ENCODE measurements around the gene TTC14.
"Not testable (repeated sequence)": the region's sequence is repeated elsewhere in the genome, so short reads cannot be mapped to it uniquely, and the experiment has no call there.

TTC14 gene, protein sequence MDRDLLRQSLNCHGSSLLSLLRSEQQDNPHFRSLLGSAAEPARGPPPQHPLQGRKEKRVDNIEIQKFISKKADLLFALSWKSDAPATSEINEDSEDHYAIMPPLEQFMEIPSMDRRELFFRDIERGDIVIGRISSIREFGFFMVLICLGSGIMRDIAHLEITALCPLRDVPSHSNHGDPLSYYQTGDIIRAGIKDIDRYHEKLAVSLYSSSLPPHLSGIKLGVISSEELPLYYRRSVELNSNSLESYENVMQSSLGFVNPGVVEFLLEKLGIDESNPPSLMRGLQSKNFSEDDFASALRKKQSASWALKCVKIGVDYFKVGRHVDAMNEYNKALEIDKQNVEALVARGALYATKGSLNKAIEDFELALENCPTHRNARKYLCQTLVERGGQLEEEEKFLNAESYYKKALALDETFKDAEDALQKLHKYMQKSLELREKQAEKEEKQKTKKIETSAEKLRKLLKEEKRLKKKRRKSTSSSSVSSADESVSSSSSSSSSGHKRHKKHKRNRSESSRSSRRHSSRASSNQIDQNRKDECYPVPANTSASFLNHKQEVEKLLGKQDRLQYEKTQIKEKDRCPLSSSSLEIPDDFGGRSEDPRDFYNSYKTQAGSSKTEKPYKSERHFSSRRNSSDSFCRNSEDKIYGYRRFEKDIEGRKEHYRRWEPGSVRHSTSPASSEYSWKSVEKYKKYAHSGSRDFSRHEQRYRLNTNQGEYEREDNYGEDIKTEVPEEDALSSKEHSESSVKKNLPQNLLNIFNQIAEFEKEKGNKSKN

DNA sequence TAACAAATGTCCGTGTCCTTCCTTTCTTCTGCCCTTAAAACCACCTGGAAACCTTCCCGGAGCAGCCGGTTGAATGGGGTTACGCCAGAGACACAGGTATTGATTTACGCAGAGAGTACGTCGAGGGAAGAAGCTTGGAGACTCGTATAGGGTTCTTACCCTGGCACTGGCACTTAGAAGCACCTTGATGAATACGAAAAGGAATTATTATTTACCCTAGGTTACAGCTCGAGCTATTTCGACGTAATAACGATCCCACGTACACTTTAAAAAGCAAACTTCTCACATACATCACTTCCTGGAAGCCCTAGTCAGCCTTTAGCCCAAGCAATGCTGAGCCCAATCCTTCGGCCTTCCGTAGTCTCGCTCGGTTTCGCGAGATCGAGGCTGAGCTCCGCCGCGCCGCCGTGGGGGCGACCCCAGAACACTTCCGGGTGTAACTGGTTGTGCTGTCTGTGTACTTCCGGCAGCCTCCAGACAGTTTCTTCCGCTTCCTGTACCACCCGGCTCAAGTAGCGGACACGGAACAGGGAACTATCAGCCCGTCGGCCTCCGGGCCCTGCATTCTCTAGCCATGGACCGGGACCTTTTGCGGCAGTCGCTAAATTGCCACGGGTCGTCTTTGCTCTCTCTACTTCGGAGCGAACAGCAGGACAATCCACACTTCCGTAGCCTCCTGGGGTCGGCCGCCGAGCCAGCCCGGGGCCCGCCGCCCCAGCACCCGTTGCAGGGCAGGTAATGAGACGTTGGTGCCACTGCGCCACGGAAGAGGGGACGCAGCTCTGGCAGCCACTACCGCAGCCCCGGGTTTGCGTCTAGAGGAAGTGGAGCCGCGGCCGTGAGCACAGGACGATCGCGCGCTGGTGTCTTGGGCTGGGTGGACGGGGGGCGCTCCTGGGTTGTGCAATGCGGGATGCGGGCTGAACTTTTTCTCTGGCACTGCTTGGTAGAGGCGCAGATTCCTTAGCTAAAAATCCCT, at the start of gene TTC14:
TTC14 (plus strand) TSS at position 476 of the 979 bp plus-strand sequence; CDS start at position 575, 99 bp downstream.
- in situ Hi-C loops (cut with HindIII; ENCODE audit: low sequenced_read_pairs), result no loop called here

- in situ Hi-C loops (cut with HindIII; ENCODE audit: low sequenced_read_pairs), result no loop called here
These were observed 38.6 kb upstream of the TTC14 start for GRCh38 chr3:180563406-180563805.

- in situ Hi-C loops (cut with HindIII; ENCODE audit: low sequenced_read_pairs), result no loop called here
These were observed 37.3 kb upstream of the TTC14 start for GRCh38 chr3:180564676-180565075.

GRCh38 chr3:180570238-180570637, 31.7 kb upstream of the TTC14 start:
- in situ Hi-C loops (cut with HindIII; ENCODE audit: low sequenced_read_pairs), result no loop called here

GRCh38 chr3:180571831-180572598, 29.9 kb upstream of the TTC14 start:
- in situ Hi-C loops (cut with HindIII; ENCODE audit: low sequenced_read_pairs), result no loop called here

DNA sequence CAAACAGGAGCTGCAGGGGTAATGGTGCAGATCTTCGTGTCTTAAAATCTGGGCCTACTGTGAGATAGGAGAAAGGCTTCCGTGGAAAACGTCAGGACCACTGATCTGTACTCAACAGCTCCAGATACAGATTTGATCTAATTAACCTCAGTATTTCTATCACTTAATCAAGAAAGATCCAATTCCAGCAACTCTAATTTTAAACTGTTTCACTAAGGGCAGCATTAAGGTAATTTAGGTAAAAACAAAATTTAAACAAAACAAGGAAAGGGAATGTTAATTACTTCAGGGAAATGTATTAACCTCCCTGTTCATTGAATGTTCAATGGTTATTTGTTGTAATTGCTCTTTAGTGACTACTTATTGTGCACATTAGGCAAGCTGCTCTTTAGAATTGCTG, 26.4 kb upstream of the TTC14 start:
- in situ Hi-C loops (cut with HindIII; ENCODE audit: low sequenced_read_pairs), result no loop called here

DNA sequence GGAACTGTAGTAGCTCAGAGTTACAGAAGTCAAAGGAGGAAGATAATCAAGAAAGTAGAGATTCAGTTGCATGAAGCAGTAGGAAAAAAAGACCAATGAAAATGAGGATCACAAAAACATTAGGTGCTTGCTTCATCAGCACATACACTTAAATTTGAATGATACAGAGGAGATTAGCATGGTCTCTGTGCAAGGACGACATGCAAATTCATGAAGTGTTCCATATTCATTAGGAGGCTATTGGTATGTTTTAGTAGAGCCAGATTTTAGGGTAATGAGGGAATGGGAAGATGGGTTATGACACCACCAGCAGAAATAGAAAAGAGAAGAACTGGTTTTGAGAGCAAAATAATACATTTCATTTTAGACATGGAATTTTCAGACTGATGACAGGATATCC, 21.0 kb upstream of the TTC14 start:
- in situ Hi-C loops (cut with HindIII; ENCODE audit: low sequenced_read_pairs), result no loop called here

GRCh38 chr3:180590396-180590795, 11.6 kb upstream of the TTC14 start:
- in situ Hi-C loops (cut with HindIII; ENCODE audit: low sequenced_read_pairs), result no loop called here

DNA sequence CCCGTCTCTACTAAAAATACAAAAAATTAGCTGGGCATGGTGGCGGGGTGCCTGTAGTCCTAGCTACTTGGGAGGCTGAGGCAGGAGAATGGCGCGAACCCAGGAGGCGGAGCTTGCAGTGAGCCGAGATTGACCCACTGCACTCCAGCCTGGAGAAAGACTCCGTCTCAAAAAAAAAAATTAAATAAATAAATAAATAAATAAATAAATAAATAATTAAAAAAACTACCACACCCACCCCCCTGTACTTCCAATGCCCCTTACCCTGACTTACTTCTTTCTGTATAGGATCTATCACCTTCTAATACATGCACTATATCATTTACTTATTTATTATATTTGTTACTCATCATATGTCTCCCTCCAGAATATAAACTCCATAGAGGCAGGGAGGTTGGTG, 8.3 kb upstream of the TTC14 start:
- in situ Hi-C loops (cut with HindIII; ENCODE audit: low sequenced_read_pairs), result not testable (repeated sequence)

GRCh38 chr3:180594631-180595558, 7.1 kb upstream of the TTC14 start:
- in situ Hi-C loops (cut with HindIII; ENCODE audit: low sequenced_read_pairs), result no loop called here

GRCh38 chr3:180595559-180595935, 6.4 kb upstream of the TTC14 start:
- in situ Hi-C loops (cut with HindIII; ENCODE audit: low sequenced_read_pairs), result no loop called here

- in situ Hi-C loops (cut with HindIII; ENCODE audit: low sequenced_read_pairs), result no loop called here
These were observed 1.5 kb upstream of the TTC14 start for GRCh38 chr3:180600473-180600872.

- in situ Hi-C loops (cut with HindIII; ENCODE audit: low sequenced_read_pairs), result no loop called here
These were observed 9.0 kb downstream of the TTC14 start for GRCh38 chr3:180611006-180611405.

DNA sequence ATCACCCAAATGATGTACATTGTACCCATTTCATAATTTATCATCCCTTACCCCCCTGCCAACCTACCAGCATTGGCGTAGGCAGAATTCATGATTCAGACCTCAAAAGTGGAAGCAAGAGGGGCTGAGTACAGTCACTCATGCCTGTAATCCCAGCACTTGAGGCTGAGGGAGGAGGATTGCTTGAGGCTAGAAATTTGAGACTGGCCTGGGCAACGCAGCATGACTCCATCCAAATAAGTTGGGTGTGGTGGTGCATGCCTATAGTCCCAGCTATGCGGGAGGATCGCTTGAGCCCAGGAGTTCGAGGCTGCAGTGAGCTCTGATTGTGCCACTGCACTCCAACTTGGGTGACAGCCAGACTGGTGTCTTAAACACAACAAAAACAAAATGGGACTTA, 10.4 kb downstream of the TTC14 start:
- in situ Hi-C loops (cut with HindIII; ENCODE audit: low sequenced_read_pairs), result no loop called here

DNA sequence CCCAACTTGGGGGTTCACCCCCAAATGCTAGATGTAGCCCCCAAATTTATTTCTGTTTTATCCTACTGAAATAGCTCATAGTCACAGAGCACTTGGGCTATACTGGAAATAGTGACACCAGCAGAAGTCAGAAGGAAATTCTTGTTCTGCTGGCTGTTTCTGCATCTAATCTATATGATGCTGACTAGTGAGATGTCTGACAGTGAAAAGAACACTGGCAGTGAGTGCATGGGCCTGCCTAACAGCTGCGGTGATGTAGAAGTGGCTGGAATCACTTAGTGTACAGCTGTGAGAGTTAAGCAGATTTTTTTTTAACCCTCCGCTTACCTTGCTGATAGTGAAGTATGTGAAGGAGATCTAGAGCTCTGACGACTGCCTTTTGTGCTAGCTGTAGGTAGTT, 14.0 kb downstream of the TTC14 start:
- in situ Hi-C loops (cut with HindIII; ENCODE audit: low sequenced_read_pairs), result no loop called here

DNA sequence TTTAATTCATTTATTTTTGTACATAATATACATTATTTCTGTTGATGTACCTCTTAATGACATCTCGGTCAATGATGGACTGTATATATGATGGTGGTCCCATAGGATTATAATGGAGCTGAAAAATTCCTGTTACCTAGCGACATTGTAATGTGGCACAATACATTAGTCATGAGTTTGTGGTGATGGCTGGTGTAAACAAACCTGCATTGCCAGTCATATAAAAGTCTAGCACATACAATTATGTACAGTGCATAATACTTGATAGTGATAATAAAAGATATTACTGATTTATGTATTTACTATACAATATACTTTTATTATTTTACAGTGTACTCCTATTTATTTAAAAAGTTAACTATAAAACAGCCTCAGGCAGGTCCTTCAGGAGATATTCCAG, 15.1 kb downstream of the TTC14 start:
- in situ Hi-C loops (cut with HindIII; ENCODE audit: low sequenced_read_pairs), result no loop called here

DNA sequence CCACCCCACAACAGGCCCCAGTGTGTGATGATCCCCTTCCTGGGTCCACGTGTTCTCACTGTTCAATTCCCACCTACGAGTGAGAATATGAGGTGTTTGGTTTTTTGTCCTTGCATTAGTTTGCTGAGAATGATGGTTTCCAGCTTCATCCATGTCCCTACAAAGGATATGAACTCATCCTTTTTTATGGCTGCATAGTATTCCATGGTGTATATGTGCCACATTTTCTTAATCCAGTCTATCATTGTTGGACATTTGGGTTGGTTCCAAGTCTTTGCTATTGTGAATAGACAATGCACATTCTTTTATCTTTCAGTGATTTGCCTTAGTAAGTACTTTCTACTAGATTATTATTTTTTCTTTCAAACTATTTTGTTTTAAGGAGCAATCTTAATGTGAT, 16.6 kb downstream of the TTC14 start:
- in situ Hi-C loops (cut with HindIII; ENCODE audit: low sequenced_read_pairs), result not testable (repeated sequence)

GRCh38 chr3:180619723-180620122, 17.8 kb downstream of the TTC14 start:
- in situ Hi-C loops (cut with HindIII; ENCODE audit: low sequenced_read_pairs), result no loop called here

- in situ Hi-C loops (cut with HindIII; ENCODE audit: low sequenced_read_pairs), result no loop called here
These were observed 22.8 kb downstream of the TTC14 start for GRCh38 chr3:180624714-180625113.
